ENCODE measurements around the gene IL17RC.

IL17RC gene

GRCh38 chr3:9909221-9910013 lies 7.5 kb upstream of the IL17RC start:
- TF ChIP-seq, protein P1, sequence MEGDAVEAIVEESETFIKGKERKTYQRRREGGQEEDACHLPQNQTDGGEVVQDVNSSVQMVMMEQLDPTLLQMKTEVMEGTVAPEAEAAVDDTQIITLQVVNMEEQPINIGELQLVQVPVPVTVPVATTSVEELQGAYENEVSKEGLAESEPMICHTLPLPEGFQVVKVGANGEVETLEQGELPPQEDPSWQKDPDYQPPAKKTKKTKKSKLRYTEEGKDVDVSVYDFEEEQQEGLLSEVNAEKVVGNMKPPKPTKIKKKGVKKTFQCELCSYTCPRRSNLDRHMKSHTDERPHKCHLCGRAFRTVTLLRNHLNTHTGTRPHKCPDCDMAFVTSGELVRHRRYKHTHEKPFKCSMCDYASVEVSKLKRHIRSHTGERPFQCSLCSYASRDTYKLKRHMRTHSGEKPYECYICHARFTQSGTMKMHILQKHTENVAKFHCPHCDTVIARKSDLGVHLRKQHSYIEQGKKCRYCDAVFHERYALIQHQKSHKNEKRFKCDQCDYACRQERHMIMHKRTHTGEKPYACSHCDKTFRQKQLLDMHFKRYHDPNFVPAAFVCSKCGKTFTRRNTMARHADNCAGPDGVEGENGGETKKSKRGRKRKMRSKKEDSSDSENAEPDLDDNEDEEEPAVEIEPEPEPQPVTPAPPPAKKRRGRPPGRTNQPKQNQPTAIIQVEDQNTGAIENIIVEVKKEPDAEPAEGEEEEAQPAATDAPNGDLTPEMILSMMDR (IDR thresholded peaks at IDR 0.05): no peak

GRCh38 chr3:9911863-9912262 lies 5.0 kb upstream of the IL17RC start:
- TF ChIP-seq, protein P1 (IDR thresholded peaks at IDR 0.05): no peak

GRCh38 chr3:9912294-9912935 lies 4.5 kb upstream of the IL17RC start:
- TF ChIP-seq, protein P1 (IDR thresholded peaks at IDR 0.05): no peak

- TF ChIP-seq, protein P1 (IDR thresholded peaks at IDR 0.05): no peak
Measured at GRCh38 chr3:9913601-9914000, 3.3 kb upstream of the IL17RC start.

- TF ChIP-seq, protein P1 (IDR thresholded peaks at IDR 0.05): no peak
Measured at GRCh38 chr3:9914011-9914410, 2.9 kb upstream of the IL17RC start.

DNA sequence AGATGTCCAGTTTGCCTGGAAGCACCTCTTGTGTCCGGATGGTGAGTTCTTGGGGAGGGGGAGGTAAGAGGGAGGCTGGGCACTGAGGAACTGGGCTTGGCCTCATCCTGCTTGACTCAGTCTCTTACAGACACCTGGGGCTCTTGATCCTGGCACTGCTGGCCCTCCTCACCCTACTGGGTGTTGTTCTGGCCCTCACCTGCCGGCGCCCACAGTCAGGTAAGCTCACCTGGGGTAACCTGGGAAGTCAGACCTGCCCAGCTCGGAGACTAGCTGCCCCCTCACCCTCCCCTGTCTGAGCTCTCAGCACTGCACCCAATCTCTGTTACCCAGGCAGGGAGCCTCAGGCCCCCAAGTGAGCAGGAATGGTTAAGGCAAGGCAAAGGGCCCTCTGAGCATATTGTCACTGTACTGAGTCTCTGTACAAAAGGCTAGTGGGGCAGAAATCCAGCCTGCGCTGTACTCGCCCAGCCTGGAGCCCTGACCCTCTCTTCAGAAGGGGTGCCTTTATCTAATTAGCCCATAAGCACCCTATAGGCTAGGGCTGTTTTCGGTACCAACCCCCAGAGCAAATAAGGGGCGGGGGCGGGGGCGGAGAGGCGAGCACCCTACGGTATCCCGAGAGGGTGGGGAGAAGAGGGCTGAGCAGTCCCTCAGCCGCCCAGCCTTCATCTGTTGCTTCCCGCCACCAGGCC lies 2.2 kb upstream of the IL17RC start:
- TF ChIP-seq, protein P1 (IDR thresholded peaks at IDR 0.05): no peak

DNA sequence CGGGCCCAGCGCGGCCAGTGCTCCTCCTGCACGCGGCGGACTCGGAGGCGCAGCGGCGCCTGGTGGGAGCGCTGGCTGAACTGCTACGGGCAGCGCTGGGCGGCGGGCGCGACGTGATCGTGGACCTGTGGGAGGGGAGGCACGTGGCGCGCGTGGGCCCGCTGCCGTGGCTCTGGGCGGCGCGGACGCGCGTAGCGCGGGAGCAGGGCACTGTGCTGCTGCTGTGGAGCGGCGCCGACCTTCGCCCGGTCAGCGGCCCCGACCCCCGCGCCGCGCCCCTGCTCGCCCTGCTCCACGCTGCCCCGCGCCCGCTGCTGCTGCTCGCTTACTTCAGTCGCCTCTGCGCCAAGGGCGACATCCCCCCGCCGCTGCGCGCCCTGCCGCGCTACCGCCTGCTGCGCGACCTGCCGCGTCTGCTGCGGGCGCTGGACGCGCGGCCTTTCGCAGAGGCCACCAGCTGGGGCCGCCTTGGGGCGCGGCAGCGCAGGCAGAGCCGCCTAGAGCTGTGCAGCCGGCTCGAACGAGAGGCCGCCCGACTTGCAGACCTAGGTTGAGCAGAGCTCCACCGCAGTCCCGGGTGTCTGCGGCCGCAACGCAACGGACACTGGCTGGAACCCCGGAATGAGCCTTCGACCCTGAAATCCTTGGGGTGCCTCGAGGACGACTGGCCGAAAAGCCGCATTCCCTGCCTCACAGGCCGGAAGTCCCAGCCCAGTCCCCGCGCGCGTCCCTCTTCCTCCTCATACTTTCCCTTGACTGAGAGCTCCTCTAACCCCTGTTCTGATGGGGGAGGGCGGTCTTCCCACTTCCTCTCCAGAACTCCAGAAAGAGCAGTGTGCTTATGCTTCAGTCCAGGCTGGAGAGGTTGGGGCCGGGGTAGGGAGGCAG lies 1.4 kb upstream of the IL17RC start:
- TF ChIP-seq, protein P1 (IDR thresholded peaks at IDR 0.05): no peak
